ENCODE results near the gene CD200.

- no peak for TF ChIP-seq CTCF (IDR thresholded peaks at IDR 0.05 in 2 of 3, conservative IDR thresholded peaks at IDR 0.05 in 1 of 3; ENCODE audit: insufficient read depth in 2 of 3, low read depth in 1 of 3, low read length in 3 of 3)
- no peak for TF ChIP-seq TBL1XR1 (IDR thresholded peaks at IDR 0.05; ENCODE audit: low read length in 2 of 2)
- TF ChIP-seq L3MBTL2 (IDR thresholded peaks at IDR 0.05) = no peak
- no peak for TF ChIP-seq SIN3A (IDR thresholded peaks at IDR 0.05; ENCODE audit: borderline replicate concordance in 2 of 2, control insufficient read depth in 1 of 2, low read depth in 2 of 2, low read length in 2 of 2)
- TF ChIP-seq SMARCE1 (IDR thresholded peaks at IDR 0.05) = no peak
- no peak for TF ChIP-seq ZFP30 (CRISPR knock-in tag; IDR thresholded peaks at IDR 0.05; ENCODE audit: borderline replicate concordance)
- TF ChIP-seq PHB (CRISPR knock-in tag; IDR thresholded peaks at IDR 0.05) = no peak
- no peak for TF ChIP-seq PBX2 (CRISPR knock-in tag; IDR thresholded peaks at IDR 0.05; ENCODE audit: low read depth)
- TF ChIP-seq PBX2 (tag; conservative IDR thresholded peaks at IDR 0.05; ENCODE audit: low read depth) = no peak
- TF ChIP-seq ARID3B (CRISPR knock-in tag; IDR thresholded peaks at IDR 0.05; ENCODE audit: borderline replicate concordance) = no peak
- no peak for TF ChIP-seq TEAD4 (IDR thresholded peaks at IDR 0.05; ENCODE audit: low read length)
- no peak for TF ChIP-seq TEAD4 (CRISPR knock-in tag; IDR thresholded peaks at IDR 0.05; ENCODE audit: borderline replicate concordance)
Measured at GRCh38 chr3:112331851-112332250, 1.1 kb upstream of the CD200 start.

Data from K562 (cell line).